Colonic mucosa (tissue), 4 donors: ENCODE results near the gene AKR1B1. TPM values are rescaled to one million over a fixed set of nuclear protein-coding genes. Genes with fewer than 3 reads are reported as not detected.

Experiments used
- DNase-seq: peaks from one replicate; pipeline ENCODE4 v3.0.0-alpha.2; 2020
- H3K27ac ChIP-seq: fragments of 200-600 bp; one replicate; pipeline ENCODE4 v1.8.0; 2021
- H3K27me3 ChIP-seq: fragments of 200-600 bp; one replicate; pipeline ENCODE4 v1.8.0; 2021
- H3K36me3 ChIP-seq: fragments of 200-600 bp; one replicate; pipeline ENCODE4 v1.8.0; 2021
- H3K4me1 ChIP-seq: fragments of 200-600 bp; one replicate; pipeline ENCODE4 v1.8.0; 2021; ENCODE audit warnings: mild to moderate bottlenecking
- H3K4me3 ChIP-seq: fragments of 200-600 bp; one replicate; pipeline ENCODE4 v1.8.0; 2021
- H3K9ac ChIP-seq, 2 donors: one replicate each; pipeline ENCODE4 v1.7.0; 2013; ENCODE audit warnings: control low read depth in 2 of 2, low read depth in 2 of 2, low read length in 2 of 2
- H3K9me3 ChIP-seq: fragments of 200-600 bp; one replicate; pipeline ENCODE4 v1.8.0; 2021
- intact Hi-C: fragments of 100-400 bp; cut with DNase I; formaldehyde crosslinking; loops from one replicate; pipeline ENCODE4 v1.14.1; 2022
- total RNA-seq, 2 donors: library from RNA; stranded (reverse); fragmentation: NEBNext Ultra II Directional in 1 of 2; extraction: Animal tissue kit (Norgen Biotek cat#: 25700) in 1 of 2; gene quantifications; one replicate each; pipeline ENCODE4 v1.2.1, GENCODE V29; 2021
- TF ChIP-seq, protein P1 (sequence below): fragments of 200-600 bp; IDR thresholded peaks from one replicate; pipeline ENCODE4 v1.8.0; 2022; ENCODE audit warnings: antibody characterized with exemption, mild to moderate bottlenecking
- donor health status: healthy.
- donor health status: DM: no; HTN: no; CAD: no.
- donor health status: DM: no; HTN: no; CAD: no.

The AKR1B1 gene
- total RNA-seq, 2 donors from 2014 or later = 24.9 to 26.9 TPM

DNA sequence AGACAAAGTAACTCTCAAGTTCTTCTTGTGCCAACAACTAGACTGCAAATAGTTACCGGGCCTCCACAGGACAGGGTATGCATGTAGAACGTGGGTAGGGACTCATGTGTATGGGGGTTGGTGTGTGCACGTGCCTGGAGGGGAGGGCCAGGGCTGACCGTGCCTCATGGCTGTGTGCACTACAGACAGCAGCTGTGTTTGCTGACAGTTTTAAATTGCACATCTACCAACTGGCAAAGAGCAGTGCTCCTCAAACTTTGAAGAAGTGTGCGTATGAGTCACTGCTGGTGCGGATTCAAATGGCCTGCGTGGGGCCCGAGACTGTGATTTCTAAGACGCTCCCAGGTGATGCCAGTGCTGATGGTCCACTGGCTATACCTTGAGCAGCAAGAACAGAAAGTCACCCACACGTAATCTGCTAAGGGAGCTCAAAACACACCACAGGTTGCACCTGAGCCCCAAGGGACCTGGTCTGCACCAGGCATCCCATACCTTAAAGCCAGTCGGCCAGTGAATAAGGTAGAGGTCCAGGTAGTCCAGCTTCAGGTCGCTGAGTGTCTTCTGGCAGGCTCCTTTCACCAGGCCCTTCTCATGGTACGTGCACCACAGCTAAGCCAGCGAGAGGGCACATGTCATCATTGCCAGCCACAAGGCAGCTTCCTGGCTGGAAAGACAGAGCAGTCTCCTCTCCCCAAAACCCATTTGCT is 8.5 kb downstream of the AKR1B1 start:
- Histone ChIP-seq H3K36me3 (no peaks in the 10 kb centered on the region), H3K4me1 (peaks cover 6% of the 10 kb centered on the region), H3K27ac (no peak overlapping the region), H3K27me3 (no peaks in the 10 kb centered on the region), H3K9ac (no peak overlapping the region), H3K9me3 (no peaks in the 10 kb centered on the region), H3K4me3 (no peak overlapping the region)
- TF ChIP-seq, protein P1, sequence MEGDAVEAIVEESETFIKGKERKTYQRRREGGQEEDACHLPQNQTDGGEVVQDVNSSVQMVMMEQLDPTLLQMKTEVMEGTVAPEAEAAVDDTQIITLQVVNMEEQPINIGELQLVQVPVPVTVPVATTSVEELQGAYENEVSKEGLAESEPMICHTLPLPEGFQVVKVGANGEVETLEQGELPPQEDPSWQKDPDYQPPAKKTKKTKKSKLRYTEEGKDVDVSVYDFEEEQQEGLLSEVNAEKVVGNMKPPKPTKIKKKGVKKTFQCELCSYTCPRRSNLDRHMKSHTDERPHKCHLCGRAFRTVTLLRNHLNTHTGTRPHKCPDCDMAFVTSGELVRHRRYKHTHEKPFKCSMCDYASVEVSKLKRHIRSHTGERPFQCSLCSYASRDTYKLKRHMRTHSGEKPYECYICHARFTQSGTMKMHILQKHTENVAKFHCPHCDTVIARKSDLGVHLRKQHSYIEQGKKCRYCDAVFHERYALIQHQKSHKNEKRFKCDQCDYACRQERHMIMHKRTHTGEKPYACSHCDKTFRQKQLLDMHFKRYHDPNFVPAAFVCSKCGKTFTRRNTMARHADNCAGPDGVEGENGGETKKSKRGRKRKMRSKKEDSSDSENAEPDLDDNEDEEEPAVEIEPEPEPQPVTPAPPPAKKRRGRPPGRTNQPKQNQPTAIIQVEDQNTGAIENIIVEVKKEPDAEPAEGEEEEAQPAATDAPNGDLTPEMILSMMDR = no peak
- intact Hi-C loops = no loop called here
- DNase-seq = peak; percentile 56

DNA sequence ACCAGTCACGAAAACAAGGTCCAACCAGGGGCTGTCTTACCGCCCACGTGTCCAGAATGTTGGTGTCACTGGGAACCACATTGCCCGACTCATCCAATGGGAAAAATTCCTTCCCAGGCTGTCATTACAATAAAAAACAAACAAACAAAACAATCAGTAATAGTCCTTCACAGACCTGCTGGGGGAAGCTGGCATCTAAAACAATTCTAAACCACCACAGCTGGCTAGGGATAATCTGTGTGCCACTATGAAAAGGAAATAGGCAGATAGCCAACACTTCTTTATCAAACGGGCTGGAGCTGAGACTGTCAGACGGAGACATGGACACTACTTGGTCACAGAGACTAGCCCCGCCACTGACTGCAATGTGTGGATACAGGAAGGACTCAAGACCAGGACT is 9.2 kb downstream of the AKR1B1 start:
- H3K9me3 ChIP-seq = no peaks in the 10 kb centered on the region
- no peak overlapping the region for H3K4me3 ChIP-seq
- no peak for DNase-seq
- TF ChIP-seq, protein P1 = no peak
- H3K27ac ChIP-seq = no peak overlapping the region
- peaks cover 6% of the 10 kb centered on the region for H3K4me1 ChIP-seq
- no peak overlapping the region for H3K9ac ChIP-seq
- H3K36me3 ChIP-seq = no peaks in the 10 kb centered on the region
- H3K27me3 ChIP-seq = no peaks in the 10 kb centered on the region
- intact Hi-C loops = no loop called here

DNA sequence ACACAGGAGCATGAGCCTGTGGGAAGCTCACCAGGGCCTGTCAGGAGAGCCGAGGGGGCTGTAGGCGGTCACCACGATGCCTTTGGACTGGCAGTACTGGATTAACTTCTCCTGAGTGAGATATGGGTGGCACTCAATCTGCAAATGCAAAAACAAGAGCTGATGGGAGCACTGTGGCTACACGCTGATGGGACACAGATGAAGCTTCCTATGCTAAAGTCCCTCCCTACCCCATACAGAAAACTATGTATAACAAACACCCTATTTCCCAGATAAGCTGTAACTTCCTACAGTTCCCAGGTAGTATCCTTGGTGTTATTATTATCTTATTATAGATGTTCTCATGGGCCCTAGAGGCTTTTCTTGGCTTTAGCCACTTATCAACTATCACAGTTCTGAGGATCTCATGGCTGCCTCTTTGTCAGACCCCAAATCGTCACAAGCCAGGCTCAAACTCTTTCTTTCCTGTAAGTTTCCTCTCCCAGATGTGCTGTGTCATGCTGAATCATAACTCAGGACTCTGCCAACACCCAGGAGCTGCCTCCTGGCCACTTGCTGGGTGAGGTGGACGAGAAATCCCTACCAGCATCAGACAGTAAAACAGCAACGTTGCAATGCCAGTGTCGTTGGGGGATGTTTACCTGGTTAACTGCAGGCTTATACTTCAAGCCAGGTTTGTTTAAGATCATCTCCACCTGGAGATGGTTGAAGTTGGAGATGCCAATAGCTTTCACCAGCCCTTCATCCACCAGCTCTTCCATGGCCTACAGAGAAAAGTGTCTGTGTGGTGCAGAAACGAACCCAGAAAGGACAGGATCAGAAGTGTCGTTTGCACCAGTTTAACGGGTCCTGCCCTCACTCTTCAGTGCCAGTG is 10.3 kb downstream of the AKR1B1 start:
- H3K9me3 ChIP-seq = no peaks in the 10 kb centered on the region
- no peak for DNase-seq
- TF ChIP-seq, protein P1 = no peak
- no peaks in the 10 kb centered on the region for H3K36me3 ChIP-seq
- no peaks in the 10 kb centered on the region for H3K27me3 ChIP-seq
- no peak overlapping the region for H3K4me3 ChIP-seq
- intact Hi-C loops = no loop called here
- H3K9ac ChIP-seq = no peak overlapping the region
- peaks cover 6% of the 10 kb centered on the region for H3K4me1 ChIP-seq
- no peak overlapping the region for H3K27ac ChIP-seq

DNA sequence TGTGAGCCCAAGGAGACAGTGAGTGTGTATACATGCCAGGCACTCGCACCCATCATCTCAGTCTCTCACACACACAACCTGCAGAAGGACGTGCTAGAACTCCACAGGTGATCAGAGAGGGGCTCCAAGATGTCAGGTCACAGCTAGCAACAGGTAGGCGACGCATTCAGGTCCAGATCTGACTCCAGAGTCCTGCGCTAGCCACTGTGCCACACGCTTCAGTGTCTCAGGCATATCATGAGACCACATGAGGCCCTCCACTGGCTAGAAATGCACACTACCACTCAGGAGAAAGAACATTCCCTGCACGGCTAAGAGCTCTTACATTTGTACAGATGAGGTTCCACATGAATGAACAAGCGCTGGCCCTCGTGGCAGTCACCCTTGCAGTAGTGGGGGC is 11.5 kb downstream of the AKR1B1 start:
- intact Hi-C loops = no loop called here
- peaks cover 6% of the 10 kb centered on the region for H3K4me1 ChIP-seq
- no peak overlapping the region for H3K4me3 ChIP-seq
- TF ChIP-seq, protein P1 = no peak
- no peaks in the 10 kb centered on the region for H3K36me3 ChIP-seq
- no peak overlapping the region for H3K27ac ChIP-seq
- H3K9ac ChIP-seq = no peak overlapping the region
- H3K9me3 ChIP-seq = no peaks in the 10 kb centered on the region
- DNase-seq = no peak
- no peaks in the 10 kb centered on the region for H3K27me3 ChIP-seq

DNA sequence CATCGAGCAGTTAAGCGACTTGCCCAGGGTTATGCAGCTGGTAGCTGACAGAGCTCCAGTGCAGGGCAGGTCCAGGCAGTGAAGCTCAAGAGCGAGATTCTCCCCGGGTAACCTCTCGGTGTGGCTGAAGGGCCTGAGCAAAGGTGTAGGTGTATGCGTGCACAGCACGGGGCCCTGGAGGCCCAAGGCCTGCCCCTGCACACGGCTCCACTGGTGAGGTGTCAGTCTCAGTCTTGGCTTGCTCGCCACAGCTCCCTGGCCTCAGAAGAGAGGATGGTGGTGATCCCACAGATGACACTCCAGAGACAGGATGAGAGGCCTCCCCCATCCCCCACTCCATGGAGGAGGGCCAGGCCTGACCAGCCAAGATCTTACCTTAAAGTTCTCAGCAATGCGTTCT is 12.0 kb downstream of the AKR1B1 start:
- H3K27me3 ChIP-seq = no peaks in the 10 kb centered on the region
- H3K4me3 ChIP-seq = no peak overlapping the region
- H3K27ac ChIP-seq = no peak overlapping the region
- peaks cover 6% of the 10 kb centered on the region for H3K4me1 ChIP-seq
- intact Hi-C loops = no loop called here
- H3K9ac ChIP-seq = no peak overlapping the region
- DNase-seq = no peak
- H3K36me3 ChIP-seq = no peaks in the 10 kb centered on the region
- no peaks in the 10 kb centered on the region for H3K9me3 ChIP-seq
- TF ChIP-seq, protein P1 = no peak
